ENCODE data around the gene RADIL.

Gene RADIL

GRCh38 chr7:4790078-4790465, 93.4 kb downstream of the RADIL start:
- no peak for TF ChIP-seq FOXP2 (optimal IDR thresholded peaks at IDR 0.05; ENCODE audit: borderline replicate concordance, extremely low read depth, extremely low read length, insufficient read depth)
- TF ChIP-seq REST (IDR thresholded peaks at IDR 0.05; ENCODE audit: insufficient read depth in 1 of 2, low read depth in 2 of 2, low read length in 2 of 2), result no peak
- TF ChIP-seq TAF1 (IDR thresholded peaks at IDR 0.05; ENCODE audit: borderline replicate concordance, insufficient read depth, low read length), result no peak
- no peak for TF ChIP-seq SIN3A (IDR thresholded peaks at IDR 0.05; ENCODE audit: borderline replicate concordance, insufficient read depth, low read length)
- no peak for TF ChIP-seq POLR2AphosphoS5 (IDR thresholded peaks at IDR 0.05; ENCODE audit: low read depth, low read length)

GRCh38 chr7:4789194-4790077, 94.1 kb downstream of the RADIL start:
- TF ChIP-seq SIN3A (IDR thresholded peaks at IDR 0.05; ENCODE audit: borderline replicate concordance, insufficient read depth, low read length), result no peak
- no peak for TF ChIP-seq FOXP2 (optimal IDR thresholded peaks at IDR 0.05; ENCODE audit: borderline replicate concordance, extremely low read depth, extremely low read length, insufficient read depth)
- no peak for TF ChIP-seq TAF1 (IDR thresholded peaks at IDR 0.05; ENCODE audit: borderline replicate concordance, insufficient read depth, low read length)
- TF ChIP-seq POLR2AphosphoS5 (IDR thresholded peaks at IDR 0.05; ENCODE audit: low read depth, low read length), result no peak
- no peak for TF ChIP-seq REST (IDR thresholded peaks at IDR 0.05; ENCODE audit: insufficient read depth in 1 of 2, low read depth in 2 of 2, low read length in 2 of 2)

- TF ChIP-seq TAF1 (IDR thresholded peaks at IDR 0.05; ENCODE audit: borderline replicate concordance, insufficient read depth, low read length) (no peak), SIN3A (IDR thresholded peaks at IDR 0.05; ENCODE audit: borderline replicate concordance, insufficient read depth, low read length) (no peak), POLR2AphosphoS5 (IDR thresholded peaks at IDR 0.05; ENCODE audit: low read depth, low read length) (no peak), FOXP2 (optimal IDR thresholded peaks at IDR 0.05; ENCODE audit: borderline replicate concordance, extremely low read depth, extremely low read length, insufficient read depth) (no peak), REST (IDR thresholded peaks at IDR 0.05; ENCODE audit: insufficient read depth in 1 of 2, low read depth in 2 of 2, low read length in 2 of 2) (no peak)
Observed at GRCh38 chr7:4788627-4789189, 94.8 kb downstream of the RADIL start.

- TF ChIP-seq POLR2AphosphoS5 (IDR thresholded peaks at IDR 0.05; ENCODE audit: low read depth, low read length), result no peak
- TF ChIP-seq FOXP2 (optimal IDR thresholded peaks at IDR 0.05; ENCODE audit: borderline replicate concordance, extremely low read depth, extremely low read length, insufficient read depth), result no peak
- no peak for TF ChIP-seq REST (IDR thresholded peaks at IDR 0.05; ENCODE audit: insufficient read depth in 1 of 2, low read depth in 2 of 2, low read length in 2 of 2)
- no peak for TF ChIP-seq TAF1 (IDR thresholded peaks at IDR 0.05; ENCODE audit: borderline replicate concordance, insufficient read depth, low read length)
- TF ChIP-seq SIN3A (IDR thresholded peaks at IDR 0.05; ENCODE audit: borderline replicate concordance, insufficient read depth, low read length), result no peak
Observed at GRCh38 chr7:4787947-4788626, 95.4 kb downstream of the RADIL start.
